Measurements from ENCODE around the gene CADM2. TPM values are rescaled to one million over a fixed set of nuclear protein-coding genes. Genes with fewer than 3 reads are reported as not detected.

CADM2 gene
- total RNA-seq, 1 experiment from 2014 or later, result 1.3 TPM

- CTCF ChIA-PET, result no interaction called here
- intact Hi-C loops (cut with micrococcal nuclease; ENCODE audit: unreplicated experiment), result no loop called here
- no peak for DNase-seq
- peak overlapping the region; percentile 23 for H3K27ac Mint-ChIP-seq (ENCODE audit: unreplicated experiment)
- H3K36me3 Mint-ChIP-seq (ENCODE audit: insufficient read depth, unreplicated experiment), result no peaks in the 10 kb centered on the region
- peaks cover 2% of the 10 kb centered on the region for H3K9me3 Mint-ChIP-seq (ENCODE audit: low read depth, unreplicated experiment)
- no peak for TF ChIP-seq CTCF (IDR thresholded peaks at IDR 0.05; ENCODE audit: unreplicated experiment)
- H3K27me3 Mint-ChIP-seq (ENCODE audit: unreplicated experiment), result no peaks in the 10 kb centered on the region
- BruUV-seq (replicated peaks), result no TSS peak
- H3K4me1 Mint-ChIP-seq (ENCODE audit: low read depth, unreplicated experiment), result peaks cover 20% of the 10 kb centered on the region
- H3K4me3 Mint-ChIP-seq (ENCODE audit: low read depth, unreplicated experiment), result no peak overlapping the region
These were observed 954.2 kb downstream of the CADM2 start for GRCh38 chr3:85912980-85913379.

DNA sequence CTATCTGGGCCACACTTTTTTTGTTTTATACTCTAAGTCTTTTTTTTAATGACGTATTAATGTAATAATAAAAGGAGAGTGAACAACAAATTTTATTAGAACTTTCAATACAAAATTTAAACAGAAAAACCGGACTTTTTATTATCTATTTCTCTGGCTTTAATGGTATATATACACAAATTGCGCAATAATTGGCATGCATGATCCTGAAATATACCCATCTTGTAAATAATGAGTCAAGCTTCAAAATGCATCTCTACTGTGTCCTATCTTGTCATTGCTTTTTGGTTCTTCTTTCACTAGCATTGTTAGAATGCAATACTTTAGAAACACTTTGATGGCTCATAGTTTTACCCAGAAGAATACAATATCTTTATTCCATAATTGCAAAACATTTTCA lies 963.6 kb downstream of the CADM2 start:
- Mint-ChIP-seq H3K36me3 (ENCODE audit: insufficient read depth, unreplicated experiment) (no peaks in the 10 kb centered on the region), H3K27ac (ENCODE audit: unreplicated experiment) (no peak overlapping the region), H3K27me3 (ENCODE audit: unreplicated experiment) (no peaks in the 10 kb centered on the region), H3K4me3 (ENCODE audit: low read depth, unreplicated experiment) (no peak overlapping the region), H3K9me3 (ENCODE audit: low read depth, unreplicated experiment) (no peaks in the 10 kb centered on the region), H3K4me1 (ENCODE audit: low read depth, unreplicated experiment) (no peaks in the 10 kb centered on the region)
- no peak for TF ChIP-seq CTCF (IDR thresholded peaks at IDR 0.05; ENCODE audit: unreplicated experiment)
- no TSS peak for BruUV-seq (replicated peaks)
- CTCF ChIA-PET, result no interaction called here
- intact Hi-C loops (cut with micrococcal nuclease; ENCODE audit: unreplicated experiment), result no loop called here
- no peak for DNase-seq

GRCh38 chr3:85930718-85931117 lies 971.9 kb downstream of the CADM2 start:
- Mint-ChIP-seq H3K36me3 (ENCODE audit: insufficient read depth, unreplicated experiment) (no peaks in the 10 kb centered on the region), H3K27me3 (ENCODE audit: unreplicated experiment) (no peaks in the 10 kb centered on the region)
- no TSS peak for BruUV-seq (replicated peaks)

GRCh38 chr3:85933326-85933725 lies 974.5 kb downstream of the CADM2 start:
- DNase-seq, result no peak
- CTCF ChIA-PET, result no interaction called here
- Mint-ChIP-seq H3K27me3 (ENCODE audit: unreplicated experiment) (no peaks in the 10 kb centered on the region), H3K27ac (ENCODE audit: unreplicated experiment) (no peak overlapping the region), H3K4me3 (ENCODE audit: low read depth, unreplicated experiment) (no peak overlapping the region), H3K36me3 (ENCODE audit: insufficient read depth, unreplicated experiment) (no peaks in the 10 kb centered on the region), H3K9me3 (ENCODE audit: low read depth, unreplicated experiment) (no peaks in the 10 kb centered on the region), H3K4me1 (ENCODE audit: low read depth, unreplicated experiment) (no peaks in the 10 kb centered on the region)
- TF ChIP-seq CTCF (IDR thresholded peaks at IDR 0.05; ENCODE audit: unreplicated experiment), result no peak
- no TSS peak for BruUV-seq (replicated peaks)
- intact Hi-C loops (cut with micrococcal nuclease; ENCODE audit: unreplicated experiment), result no loop called here

More at GRCh38 chr3:85930718-85931117, 971.9 kb downstream of the CADM2 start:
- no peaks in the 10 kb centered on the region for H3K4me1 Mint-ChIP-seq (ENCODE audit: low read depth, unreplicated experiment)
- no peak overlapping the region for H3K27ac Mint-ChIP-seq (ENCODE audit: unreplicated experiment)
- H3K4me3 Mint-ChIP-seq (ENCODE audit: low read depth, unreplicated experiment), result no peak overlapping the region
- no peaks in the 10 kb centered on the region for H3K9me3 Mint-ChIP-seq (ENCODE audit: low read depth, unreplicated experiment)
- no peak for DNase-seq
- CTCF ChIA-PET, result no interaction called here
- intact Hi-C loops (cut with micrococcal nuclease; ENCODE audit: unreplicated experiment), result no loop called here
- no peak for TF ChIP-seq CTCF (IDR thresholded peaks at IDR 0.05; ENCODE audit: unreplicated experiment)

DNA sequence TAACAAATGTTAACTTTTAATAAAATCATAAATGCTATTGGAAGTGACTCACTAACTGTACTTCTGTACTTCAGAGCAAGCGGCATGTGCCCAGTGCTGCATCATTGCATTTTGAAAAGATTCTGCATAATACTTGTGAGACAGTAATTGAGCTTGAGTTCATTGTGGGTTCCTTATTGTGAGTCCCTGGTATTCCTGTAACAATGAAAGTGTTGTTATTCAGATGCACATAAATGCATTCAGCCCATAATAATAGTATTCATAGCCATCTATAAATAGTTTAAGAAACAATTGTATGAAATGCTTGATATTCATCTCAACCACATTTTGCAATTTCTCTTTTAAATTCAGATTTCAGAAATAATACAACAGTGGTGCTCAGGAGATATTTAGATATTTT lies 976.4 kb downstream of the CADM2 start:
- H3K4me1 Mint-ChIP-seq (ENCODE audit: low read depth, unreplicated experiment), result no peaks in the 10 kb centered on the region
- intact Hi-C loops (cut with micrococcal nuclease; ENCODE audit: unreplicated experiment), result no loop called here

More for the DNA sequence above, 976.4 kb downstream of the CADM2 start:
- no peak overlapping the region for H3K27ac Mint-ChIP-seq (ENCODE audit: unreplicated experiment)
- H3K9me3 Mint-ChIP-seq (ENCODE audit: low read depth, unreplicated experiment), result no peaks in the 10 kb centered on the region
- H3K36me3 Mint-ChIP-seq (ENCODE audit: insufficient read depth, unreplicated experiment), result no peaks in the 10 kb centered on the region
- no TSS peak for BruUV-seq (replicated peaks)
- CTCF ChIA-PET, result no interaction called here
- no peak for TF ChIP-seq CTCF (IDR thresholded peaks at IDR 0.05; ENCODE audit: unreplicated experiment)
- no peak overlapping the region for H3K4me3 Mint-ChIP-seq (ENCODE audit: low read depth, unreplicated experiment)
- DNase-seq, result no peak
- H3K27me3 Mint-ChIP-seq (ENCODE audit: unreplicated experiment), result no peaks in the 10 kb centered on the region

Data from Calu3 (cell line).